Smooth muscle cell (in vitro differentiated cells): ENCODE data around the gene PLLP. TPM values are rescaled to one million over a fixed set of nuclear protein-coding genes. Genes with fewer than 3 reads are reported as not detected.

Experiments
- DNase-seq: peaks from one replicate; lab custom pipeline; 2025; ENCODE audit not compliant: unreplicated experiment; lab: John Stamatoyannopoulos, UW
- H2AFZ ChIP-seq: fragments of 200-600 bp; sonication (generic); 2 replicates; pipeline ENCODE4 v1.6.0; 2016; ENCODE audit warnings: antibody characterized with exemption, low read depth, mild to moderate bottlenecking
- H3F3A ChIP-seq: fragments of 200-600 bp; sonication (generic); 2 replicates; pipeline ENCODE4 v1.6.0; 2017; ENCODE audit warnings: antibody characterized with exemption, low read depth
- H3K27ac ChIP-seq: fragments of 200-600 bp; sonication (generic); 2 replicates; pipeline ENCODE4 v1.5.1; 2016; ENCODE audit warnings: low read depth, mild to moderate bottlenecking
- H3K27me3 ChIP-seq: fragments of 200-600 bp; sonication (generic); 2 replicates; pipeline ENCODE4 v1.6.1; 2016; ENCODE audit warnings: low read depth, mild to moderate bottlenecking
- H3K36me3 ChIP-seq: fragments of 200-600 bp; sonication (generic); 2 replicates; pipeline ENCODE4 v1.5.1; 2016; ENCODE audit warnings: low read depth
- H3K4me1 ChIP-seq: fragments of 200-600 bp; sonication (generic); 2 replicates; pipeline ENCODE4 v1.5.1; 2016; ENCODE audit warnings: low read depth
- H3K4me2 ChIP-seq: fragments of 200-600 bp; sonication (generic); 2 replicates; pipeline ENCODE4 v1.6.0; 2016; ENCODE audit warnings: mild to moderate bottlenecking
- H3K4me3 ChIP-seq: fragments of 200-600 bp; sonication (generic); 2 replicates; pipeline ENCODE4 v1.5.1; 2016; ENCODE audit warnings: mild to moderate bottlenecking
- H3K79me2 ChIP-seq: fragments of 200-600 bp; sonication (generic); 2 replicates; pipeline ENCODE4 v1.6.0; 2016; ENCODE audit warnings: low read depth, mild to moderate bottlenecking
- H3K9ac ChIP-seq: fragments of 200-600 bp; sonication (generic); 2 replicates; pipeline ENCODE4 v1.6.0; 2016; ENCODE audit warnings: low read depth
- H3K9me3 ChIP-seq: fragments of 200-600 bp; sonication (generic); replicated peaks from 2 replicates; pipeline ENCODE4 v1.5.1; 2016; ENCODE audit warnings: low read depth
- H4K20me1 ChIP-seq: fragments of 200-600 bp; sonication (generic); 2 replicates; pipeline ENCODE4 v1.6.0; 2016; ENCODE audit warnings: low read depth
- WGBS: methylation state at CpG from one replicate; pipeline ENCODE4 v1.1.7; 2016; ENCODE audit warnings: low lambda C conversion rate; 5-methylcytosine and 5-hydroxymethylcytosine counted together
- polyA plus RNA-seq: library from polyadenylated mRNA; unstranded; fragments of >200 nt; fragmentation: Nextera tagmentation; extraction: Ambion mirVana; gene quantifications from 2 replicates; pipeline ENCODE4 v1.2.1, GENCODE V29; 2016
- total RNA-seq: library from RNA; depleted of rRNA; stranded (reverse); fragments of >200 nt; gene quantifications from 2 replicates; pipeline ENCODE4 v1.2.3, GENCODE V29; 2014
- TF ChIP-seq, protein P1 (sequence below): fragments of 200-600 bp; sonication (generic); IDR thresholded peaks from 2 replicates; pipeline ENCODE4 v1.5.1; 2017; ENCODE audit warnings: borderline replicate concordance, mild to moderate bottlenecking, antibody characterized with exemption; ENCODE audit not compliant: insufficient read depth, poor library complexity, severe bottlenecking

Gene PLLP
- total and polyA plus RNA-seq, 2 experiments from 2014 or later: 0.59 TPM; not detected in 1

DNA sequence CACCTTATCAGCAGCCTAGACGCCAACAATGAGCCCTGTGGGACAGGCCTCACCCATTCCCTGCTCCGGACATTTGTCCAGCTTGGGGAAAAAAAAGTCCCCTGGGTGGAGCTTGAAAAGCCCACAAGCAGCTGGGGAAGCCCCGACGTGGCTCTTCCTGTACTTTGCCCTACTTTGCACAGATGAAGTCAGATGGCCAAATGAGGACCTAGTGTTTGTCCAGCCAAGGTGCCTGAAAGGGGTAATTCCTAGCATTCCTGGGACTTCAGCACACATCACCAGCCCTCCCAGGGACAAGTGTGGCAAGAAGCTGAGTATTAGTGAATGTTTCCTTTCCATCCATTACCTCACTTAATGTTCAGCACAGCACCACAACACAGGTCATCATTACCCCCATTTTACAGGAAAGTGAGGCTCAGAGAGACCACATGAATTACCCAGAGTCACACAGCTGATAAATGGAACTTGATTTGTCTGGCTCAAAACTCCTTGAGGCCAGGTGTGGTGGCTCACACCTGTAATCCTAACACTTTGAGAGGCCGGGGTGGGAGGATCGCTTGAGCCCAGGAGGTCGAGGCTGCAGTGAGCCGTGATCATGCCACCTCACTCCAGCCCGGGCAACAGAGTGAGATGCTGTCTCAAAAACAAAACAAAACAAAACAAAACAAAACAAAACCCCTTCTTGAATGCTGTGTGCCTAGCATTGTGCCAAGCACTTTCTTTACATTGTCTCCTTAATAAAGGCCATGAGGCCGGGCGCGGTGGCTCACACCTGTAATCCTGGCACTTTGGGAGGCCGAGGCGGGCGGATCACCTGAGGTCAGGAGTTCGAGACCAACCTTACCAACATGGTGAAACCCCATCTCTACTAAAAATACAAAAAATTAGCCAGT is 19.9 kb upstream of the PLLP start:
- Histone ChIP-seq H3K27me3 (no peaks in the 10 kb centered on the region), H3F3A (no peaks in the 10 kb centered on the region), H2AFZ (no peak overlapping the region), H3K79me2 (no peaks in the 10 kb centered on the region), H3K27ac (no peak overlapping the region), H3K36me3 (no peaks in the 10 kb centered on the region), H3K9me3 (no peaks in the 10 kb centered on the region), H3K9ac (no peak overlapping the region), H3K4me1 (no peaks in the 10 kb centered on the region), H3K4me2 (no peak overlapping the region), H3K4me3 (no peak overlapping the region), H4K20me1 (no peaks in the 10 kb centered on the region)
- DNase-seq: no peak
- WGBS: 83% methylated on average over 16 of the region's 16 CpGs
- TF ChIP-seq, protein P1, sequence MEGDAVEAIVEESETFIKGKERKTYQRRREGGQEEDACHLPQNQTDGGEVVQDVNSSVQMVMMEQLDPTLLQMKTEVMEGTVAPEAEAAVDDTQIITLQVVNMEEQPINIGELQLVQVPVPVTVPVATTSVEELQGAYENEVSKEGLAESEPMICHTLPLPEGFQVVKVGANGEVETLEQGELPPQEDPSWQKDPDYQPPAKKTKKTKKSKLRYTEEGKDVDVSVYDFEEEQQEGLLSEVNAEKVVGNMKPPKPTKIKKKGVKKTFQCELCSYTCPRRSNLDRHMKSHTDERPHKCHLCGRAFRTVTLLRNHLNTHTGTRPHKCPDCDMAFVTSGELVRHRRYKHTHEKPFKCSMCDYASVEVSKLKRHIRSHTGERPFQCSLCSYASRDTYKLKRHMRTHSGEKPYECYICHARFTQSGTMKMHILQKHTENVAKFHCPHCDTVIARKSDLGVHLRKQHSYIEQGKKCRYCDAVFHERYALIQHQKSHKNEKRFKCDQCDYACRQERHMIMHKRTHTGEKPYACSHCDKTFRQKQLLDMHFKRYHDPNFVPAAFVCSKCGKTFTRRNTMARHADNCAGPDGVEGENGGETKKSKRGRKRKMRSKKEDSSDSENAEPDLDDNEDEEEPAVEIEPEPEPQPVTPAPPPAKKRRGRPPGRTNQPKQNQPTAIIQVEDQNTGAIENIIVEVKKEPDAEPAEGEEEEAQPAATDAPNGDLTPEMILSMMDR: no peak

DNA sequence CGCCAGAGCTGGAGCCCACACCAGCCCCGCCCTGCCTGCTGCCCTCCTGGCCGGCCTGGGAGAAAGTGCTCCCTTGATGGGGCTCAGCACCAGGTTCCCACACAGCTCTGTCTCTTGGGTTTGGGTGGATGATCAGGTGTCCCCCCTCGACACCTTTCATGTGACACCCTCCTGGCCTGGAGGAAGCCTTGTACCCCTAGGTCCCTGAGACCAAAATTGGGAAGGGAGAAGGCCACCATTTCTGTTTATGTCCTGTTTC is 19.4 kb upstream of the PLLP start:
- Histone ChIP-seq H3K27me3 (no peaks in the 10 kb centered on the region), H3K4me1 (no peaks in the 10 kb centered on the region), H3F3A (no peaks in the 10 kb centered on the region), H3K36me3 (no peaks in the 10 kb centered on the region), H3K9me3 (no peaks in the 10 kb centered on the region), H3K9ac (no peak overlapping the region), H3K4me2 (no peak overlapping the region), H2AFZ (no peak overlapping the region), H3K79me2 (no peaks in the 10 kb centered on the region), H3K4me3 (no peak overlapping the region), H4K20me1 (no peaks in the 10 kb centered on the region), H3K27ac (no peak overlapping the region)
- TF ChIP-seq, protein P1: no peak
- 96% methylated on average over 4 of the region's 4 CpGs for WGBS
- no peak for DNase-seq

DNA sequence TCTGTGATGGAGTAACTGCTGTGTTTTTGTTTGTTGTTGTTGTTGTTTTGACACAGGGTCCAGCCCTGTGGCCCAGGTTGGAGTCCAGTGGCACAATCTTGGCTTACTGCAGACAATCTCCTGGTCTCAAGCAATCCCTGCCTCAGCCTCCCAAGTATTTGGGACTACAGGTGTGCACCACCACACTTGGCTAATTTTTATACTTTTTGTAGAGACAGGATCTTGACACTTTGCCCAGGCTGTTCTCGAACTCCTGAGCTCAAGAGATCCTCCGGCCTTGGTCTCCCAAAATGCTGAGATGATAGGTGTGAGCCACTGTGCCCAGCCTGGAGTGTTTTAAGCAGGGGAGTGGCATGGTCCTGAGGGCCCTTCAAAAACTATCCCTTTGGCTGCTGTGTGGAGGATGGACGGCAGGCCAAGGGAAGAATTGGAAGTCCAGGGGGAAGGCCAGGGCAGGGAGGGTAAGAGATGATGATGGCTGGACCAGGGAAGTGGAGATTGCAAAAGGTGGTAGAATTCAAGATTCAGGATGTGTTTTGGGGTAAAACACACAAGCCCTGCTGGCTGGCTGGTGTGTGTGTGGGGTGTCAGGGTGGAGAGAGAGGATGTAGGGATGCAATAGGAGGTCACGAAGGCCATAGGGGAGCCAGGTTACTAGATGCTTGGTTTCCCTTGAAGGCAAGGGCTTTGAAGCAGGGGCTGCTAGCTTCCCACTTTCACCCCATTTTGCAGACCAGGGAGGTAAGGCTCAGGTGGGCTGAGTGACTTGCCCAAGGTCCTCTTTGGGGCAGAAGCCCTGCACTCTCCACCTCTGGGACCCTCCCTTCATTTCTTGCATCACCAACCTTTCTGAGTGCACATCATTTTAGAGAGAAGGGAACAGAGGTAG is 18.8 kb upstream of the PLLP start:
- Histone ChIP-seq H3K9ac (no peak overlapping the region), H3F3A (no peaks in the 10 kb centered on the region), H3K4me2 (no peak overlapping the region), H3K9me3 (no peaks in the 10 kb centered on the region), H3K27me3 (no peaks in the 10 kb centered on the region), H3K4me1 (no peaks in the 10 kb centered on the region), H3K27ac (no peak overlapping the region), H2AFZ (no peak overlapping the region), H4K20me1 (no peaks in the 10 kb centered on the region), H3K79me2 (no peaks in the 10 kb centered on the region), H3K36me3 (no peaks in the 10 kb centered on the region), H3K4me3 (no peak overlapping the region)
- no peak for DNase-seq
- WGBS: 98% methylated on average over 4 of the region's 4 CpGs
- TF ChIP-seq, protein P1: no peak
